ENCODE measurements around the gene CTRL.

GRCh38 chr16:67957622-67958021 lies 26.0 kb upstream of the CTRL start:
- TF ChIP-seq SP1 (IDR thresholded peaks at IDR 0.05) (no peak), FOXK2 (IDR thresholded peaks at IDR 0.05) (no peak), HDGF (IDR thresholded peaks at IDR 0.05; ENCODE audit: borderline replicate concordance) (no peak), ELF4 (IDR thresholded peaks at IDR 0.05) (no peak), ZNF384 (IDR thresholded peaks at IDR 0.05) (no peak), SUZ12 (IDR thresholded peaks at IDR 0.05) (no peak), BHLHE40 (IDR thresholded peaks at IDR 0.05; ENCODE audit: borderline replicate concordance) (no peak), LEF1 (IDR thresholded peaks at IDR 0.05; ENCODE audit: borderline replicate concordance) (no peak), FOXA1 (IDR thresholded peaks at IDR 0.05) (no peak), TARDBP (IDR thresholded peaks at IDR 0.05) (no peak), CTBP1 (IDR thresholded peaks at IDR 0.05; ENCODE audit: borderline replicate concordance) (no peak), ARNT (IDR thresholded peaks at IDR 0.05) (no peak), PKNOX1 (IDR thresholded peaks at IDR 0.05) (no peak)

All from HEK293T (cell line).